HepG2 (cell line): ENCODE data around the gene CHID1. TPM values are rescaled to one million over a fixed set of nuclear protein-coding genes. Genes with fewer than 3 reads are reported as not detected.

Source experiments
- CEBPG ChIP-seq: IDR thresholded peaks from 2 replicates; pipeline ENCODE4 v1.6.1; 2016
- DPF2 ChIP-seq: sonication (generic); formaldehyde crosslinking; IDR thresholded peaks from 2 replicates; pipeline ENCODE4 v1.4.0; 2020; ENCODE audit warnings: mild to moderate bottlenecking, low read depth, missing genetic modification reagents, borderline replicate concordance
- FOXA1 ChIP-seq, 2 experiments: fragments of 450-650 bp in 1 of 2; sonication (generic) in 1 of 2; formaldehyde crosslinking in 1 of 2; IDR thresholded peaks; 2 replicates each; pipeline versions ENCODE4 v1.4.0 to v1.6.1; 2016 to 2020; ENCODE audit warnings: missing genetic modification reagents in 1 of 2
- FOXK1 ChIP-seq: sonication (generic); formaldehyde crosslinking; IDR thresholded peaks from 2 replicates; pipeline ENCODE4 v1.4.0; 2020; ENCODE audit warnings: low read depth, missing genetic modification reagents, borderline replicate concordance
- GFI1 ChIP-seq: sonication (generic); formaldehyde crosslinking; IDR thresholded peaks from 2 replicates; pipeline ENCODE4 v1.5.0; 2020; ENCODE audit warnings: missing genetic modification reagents, mild to moderate bottlenecking, borderline replicate concordance
- HMGA1 ChIP-seq: sonication (generic); formaldehyde crosslinking; conservative IDR thresholded peaks from 2 replicates; pipeline ENCODE4 v1.4.0; 2020; ENCODE audit warnings: missing genetic modification reagents
- NFE2L1 ChIP-seq: sonication (generic); formaldehyde crosslinking; IDR thresholded peaks from 2 replicates; pipeline ENCODE4 v1.4.0; 2020; ENCODE audit warnings: missing genetic modification reagents, mild to moderate bottlenecking, borderline replicate concordance
- NR1H2 ChIP-seq: sonication (generic); formaldehyde crosslinking; IDR thresholded peaks from 2 replicates; pipeline ENCODE4 v1.8.1; 2022; ENCODE audit warnings: low read depth, missing genetic modification reagents, borderline replicate concordance
- POLR2G ChIP-seq: fragments of 200-400 bp; formaldehyde crosslinking; IDR thresholded peaks from 2 replicates; pipeline ENCODE4 v1.6.1; 2018; ENCODE audit warnings: mild to moderate bottlenecking, low read depth, low read length, moderate library complexity
- RCOR2 ChIP-seq: IDR thresholded peaks from 2 replicates; pipeline ENCODE4 v1.6.1; 2016; ENCODE audit warnings: missing biosample characterization, missing genetic modification reagents
- RNF2 ChIP-seq: fragments of 450-650 bp; conservative IDR thresholded peaks from 2 replicates; pipeline ENCODE4 v1.6.1; 2016; ENCODE audit warnings: low read depth
- RXRA ChIP-seq: sonication (generic); formaldehyde crosslinking; IDR thresholded peaks from 2 replicates; pipeline ENCODE4 v1.5.1; 2020; ENCODE audit warnings: missing genetic modification reagents
- SP140L ChIP-seq: sonication (generic); formaldehyde crosslinking; IDR thresholded peaks from 2 replicates; pipeline ENCODE4 v1.4.0; 2020; ENCODE audit warnings: missing genetic modification reagents, borderline replicate concordance
- ZFX ChIP-seq: sonication (generic); formaldehyde crosslinking; IDR thresholded peaks from 2 replicates; pipeline ENCODE4 v1.4.0; 2020; ENCODE audit warnings: mild to moderate bottlenecking, low read depth, missing genetic modification reagents, moderate library complexity
- ZKSCAN8 ChIP-seq: IDR thresholded peaks from 2 replicates; pipeline ENCODE4 v1.6.1; 2016; ENCODE audit warnings: borderline replicate concordance, missing genetic modification reagents, missing compliant biosample characterization
- ZNF253 ChIP-seq: sonication (generic); formaldehyde crosslinking; IDR thresholded peaks from 2 replicates; pipeline ENCODE4 v1.8.0; 2022; ENCODE audit warnings: mild to moderate bottlenecking, missing genetic modification reagents, borderline replicate concordance
- ZNF451 ChIP-seq: sonication (generic); formaldehyde crosslinking; IDR thresholded peaks from 2 replicates; pipeline ENCODE4 v1.5.0; 2020; ENCODE audit warnings: mild to moderate bottlenecking, missing genetic modification reagents
- ZNF501 ChIP-seq: sonication (generic); formaldehyde crosslinking; IDR thresholded peaks from 2 replicates; pipeline ENCODE4 v1.5.1; 2020; ENCODE audit warnings: mild to moderate bottlenecking, moderate library complexity, missing genetic modification reagents
- polyA plus RNA-seq, 8 experiments: library from polyadenylated mRNA; depleted of rRNA in 3 of 8; stranded (reverse) in 7 of 8; unstranded in 1 of 8; fragments of >200 nt; fragmentation: Illumina TruSeq in 4 of 8; extraction: Trizol in 4 of 8; gene quantifications; 2 replicates each; pipeline versions ENCODE4 v1.2.1 to v1.2.3, GENCODE V29; 2011 to 2016; ENCODE audit warnings: low read depth in 4 of 8, missing spikeins in 1 of 8, mixed read lengths in 1 of 8; ENCODE audit not compliant: insufficient read depth in 1 of 8
- total RNA-seq, 5 experiments: library from RNA; depleted of rRNA; stranded (reverse); fragments of >200 nt; fragmentation: Illumina TruSeq; extraction: Trizol; gene quantifications; 2 replicates each; pipeline ENCODE4 v1.2.3, GENCODE V29; 2016; ENCODE audit warnings: low read depth in 1 of 5
- TF ChIP-seq, protein P1 (sequence below): sonication (generic); formaldehyde crosslinking; IDR thresholded peaks from 2 replicates; pipeline ENCODE4 v1.5.0; 2020; ENCODE audit warnings: missing genetic modification reagents
- TF ChIP-seq, protein P2 (sequence below): sonication (generic); formaldehyde crosslinking; IDR thresholded peaks from 2 replicates; pipeline ENCODE4 v1.5.0; 2020; ENCODE audit warnings: mild to moderate bottlenecking, missing genetic modification reagents
- TF ChIP-seq, protein P3 (sequence below): IDR thresholded peaks from 2 replicates; pipeline ENCODE4 v1.6.1; 2016; ENCODE audit warnings: low read depth, borderline replicate concordance
- TF ChIP-seq, protein P4 (sequence below): sonication (generic); formaldehyde crosslinking; IDR thresholded peaks from 2 replicates; pipeline ENCODE4 v1.9.0; 2021; ENCODE audit warnings: missing genetic modification reagents, borderline replicate concordance

CHID1 gene
- total and polyA plus RNA-seq, 2 of the 13 experiments (the other 11 are each of a cell fraction or from before 2014, with no cell fraction given), result 65.1 to 93.6 TPM

DNA sequence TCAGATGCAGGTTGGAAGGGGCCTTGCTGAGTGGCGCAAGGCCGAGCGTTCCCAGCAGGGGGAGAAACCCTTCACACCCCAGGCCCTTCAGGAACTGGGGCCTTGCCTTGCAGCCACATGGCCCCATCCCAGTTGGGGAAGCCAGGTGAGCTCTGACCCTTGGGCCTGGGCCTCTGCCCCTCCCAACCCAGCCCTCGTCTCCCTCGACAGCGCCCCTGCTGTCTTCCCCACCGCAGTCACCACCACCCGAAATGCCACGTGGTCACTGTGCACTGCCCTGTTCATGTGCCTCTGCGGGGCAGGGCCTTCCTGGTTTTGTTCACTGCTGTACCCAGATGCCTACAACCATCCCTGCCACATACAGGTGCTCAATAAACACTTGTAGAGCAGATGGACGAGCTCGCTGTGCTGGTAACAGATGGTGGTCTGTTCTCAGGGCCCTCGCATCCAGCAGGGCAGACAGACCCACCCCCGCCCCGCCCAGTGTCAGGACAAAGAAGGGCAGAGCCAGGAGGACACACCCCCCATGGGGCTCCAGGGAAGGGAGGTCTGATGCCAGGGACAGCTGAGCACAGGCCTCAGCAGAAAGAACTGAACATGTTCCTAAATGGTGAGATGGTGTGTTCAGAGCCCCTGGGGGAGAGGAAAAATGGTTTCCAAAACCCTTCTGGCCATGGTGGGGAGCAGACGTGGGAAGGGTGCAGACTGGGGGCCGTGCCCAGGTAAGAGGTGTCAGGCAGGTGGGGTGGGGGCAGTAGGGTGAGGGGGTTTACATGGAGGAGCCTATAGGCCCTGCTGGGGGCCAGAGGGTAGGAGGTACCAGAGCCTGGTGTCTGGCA lies 72.0 kb downstream of the CHID1 start (continued):
- TF ChIP-seq, protein P1, sequence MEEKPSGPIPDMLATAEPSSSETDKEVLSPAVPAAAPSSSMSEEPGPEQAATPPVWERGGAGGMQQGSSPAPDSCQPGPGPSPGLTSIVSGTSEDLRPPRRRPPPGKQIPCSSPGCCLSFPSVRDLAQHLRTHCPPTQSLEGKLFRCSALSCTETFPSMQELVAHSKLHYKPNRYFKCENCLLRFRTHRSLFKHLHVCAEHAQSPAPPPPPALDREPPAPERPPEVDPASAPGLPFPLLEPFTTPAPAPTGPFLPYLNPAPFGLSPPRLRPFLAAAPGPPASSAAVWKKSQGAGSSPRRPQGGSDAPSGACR, result peak; percentile 78; the same call in 1 of the 2 replicates
- TF ChIP-seq, protein P2, sequence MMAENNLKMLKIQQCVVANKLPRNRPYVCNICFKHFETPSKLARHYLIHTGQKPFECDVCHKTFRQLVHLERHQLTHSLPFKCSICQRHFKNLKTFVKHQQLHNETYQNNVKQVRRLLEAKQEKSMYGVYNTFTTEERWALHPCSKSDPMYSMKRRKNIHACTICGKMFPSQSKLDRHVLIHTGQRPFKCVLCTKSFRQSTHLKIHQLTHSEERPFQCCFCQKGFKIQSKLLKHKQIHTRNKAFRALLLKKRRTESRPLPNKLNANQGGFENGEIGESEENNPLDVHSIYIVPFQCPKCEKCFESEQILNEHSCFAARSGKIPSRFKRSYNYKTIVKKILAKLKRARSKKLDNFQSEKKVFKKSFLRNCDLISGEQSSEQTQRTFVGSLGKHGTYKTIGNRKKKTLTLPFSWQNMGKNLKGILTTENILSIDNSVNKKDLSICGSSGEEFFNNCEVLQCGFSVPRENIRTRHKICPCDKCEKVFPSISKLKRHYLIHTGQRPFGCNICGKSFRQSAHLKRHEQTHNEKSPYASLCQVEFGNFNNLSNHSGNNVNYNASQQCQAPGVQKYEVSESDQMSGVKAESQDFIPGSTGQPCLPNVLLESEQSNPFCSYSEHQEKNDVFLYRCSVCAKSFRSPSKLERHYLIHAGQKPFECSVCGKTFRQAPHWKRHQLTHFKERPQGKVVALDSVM, result no peak
- TF ChIP-seq ZKSCAN8 (no peak), ZFX (CRISPR knock-in tag) (peak; percentile 93), NR1H2 (CRISPR knock-in tag) (no peak; the same call in 1 of the 2 replicates), RXRA (CRISPR knock-in tag) (peak; percentile 82), SP140L (CRISPR knock-in tag) (no peak), FOXA1 (IDR thresholded peaks at IDR 0.05) (no peak), FOXA1 (CRISPR knock-in tag; IDR thresholded peaks at IDR 0.05) (0 out of 2 replicates have a peak, but pooled peaks have one; percentile 40), RCOR2 (no peak), FOXK1 (peak; percentile 36; the same call in 1 of the 2 replicates), ZNF501 (no peak), HMGA1 (no peak), ZNF253 (CRISPR knock-in tag) (no peak), RNF2 (no peak; the same call in 1 of the 2 replicates), POLR2G (peak; percentile 48), NFE2L1 (CRISPR knock-in tag) (no peak), CEBPG (CRISPR knock-in tag) (peak; percentile 21; the same call in 1 of the 2 replicates), GFI1 (no peak), ZNF451 (CRISPR knock-in tag) (0 out of 2 replicates have a peak, but pooled peaks have one; percentile 35), DPF2 (CRISPR knock-in tag) (no peak)
- TF ChIP-seq, protein P3, sequence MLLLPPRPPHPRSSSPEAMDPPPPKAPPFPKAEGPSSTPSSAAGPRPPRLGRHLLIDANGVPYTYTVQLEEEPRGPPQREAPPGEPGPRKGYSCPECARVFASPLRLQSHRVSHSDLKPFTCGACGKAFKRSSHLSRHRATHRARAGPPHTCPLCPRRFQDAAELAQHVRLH (CRISPR knock-in tag), result peak; percentile 82; the same call in 1 of the 2 replicates
- TF ChIP-seq, protein P4, sequence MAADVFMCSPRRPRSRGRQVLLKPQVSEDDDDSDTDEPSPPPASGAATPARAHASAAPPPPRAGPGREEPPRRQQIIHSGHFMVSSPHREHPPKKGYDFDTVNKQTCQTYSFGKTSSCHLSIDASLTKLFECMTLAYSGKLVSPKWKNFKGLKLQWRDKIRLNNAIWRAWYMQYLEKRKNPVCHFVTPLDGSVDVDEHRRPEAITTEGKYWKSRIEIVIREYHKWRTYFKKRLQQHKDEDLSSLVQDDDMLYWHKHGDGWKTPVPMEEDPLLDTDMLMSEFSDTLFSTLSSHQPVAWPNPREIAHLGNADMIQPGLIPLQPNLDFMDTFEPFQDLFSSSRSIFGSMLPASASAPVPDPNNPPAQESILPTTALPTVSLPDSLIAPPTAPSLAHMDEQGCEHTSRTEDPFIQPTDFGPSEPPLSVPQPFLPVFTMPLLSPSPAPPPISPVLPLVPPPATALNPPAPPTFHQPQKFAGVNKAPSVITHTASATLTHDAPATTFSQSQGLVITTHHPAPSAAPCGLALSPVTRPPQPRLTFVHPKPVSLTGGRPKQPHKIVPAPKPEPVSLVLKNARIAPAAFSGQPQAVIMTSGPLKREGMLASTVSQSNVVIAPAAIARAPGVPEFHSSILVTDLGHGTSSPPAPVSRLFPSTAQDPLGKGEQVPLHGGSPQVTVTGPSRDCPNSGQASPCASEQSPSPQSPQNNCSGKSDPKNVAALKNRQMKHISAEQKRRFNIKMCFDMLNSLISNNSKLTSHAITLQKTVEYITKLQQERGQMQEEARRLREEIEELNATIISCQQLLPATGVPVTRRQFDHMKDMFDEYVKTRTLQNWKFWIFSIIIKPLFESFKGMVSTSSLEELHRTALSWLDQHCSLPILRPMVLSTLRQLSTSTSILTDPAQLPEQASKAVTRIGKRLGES, result no peak
